Activated CD8-positive, alpha-beta T cell treated with anti-CD3 and anti-CD28 coated beads for 36 hours (primary cell): ENCODE data around the gene METTL6. TPM values are rescaled to one million over a fixed set of nuclear protein-coding genes. Genes with fewer than 3 reads are reported as not detected.
"Not testable (repeated sequence)": the region's sequence is repeated elsewhere in the genome, so short reads cannot be mapped to it uniquely, and the experiment has no call there.

Experiments
- ATAC-seq: fragments of 200-7000 bp; cut with Tn5 transposase; one replicate; pipeline ENCODE4 v1.10.0; 2021; ENCODE audit warnings: mild to moderate bottlenecking, moderate library complexity
- CTCF ChIA-PET: fragments of 350-600 bp; sonication (Branson Sonifier 250); formaldehyde crosslinking; loops from one replicate; lab custom pipeline; 2021; ENCODE audit warnings: antibody characterized with exemption; lab: Charles Lee
- POLR2A ChIA-PET: fragments of 350-600 bp; sonication (Branson Sonifier 250); formaldehyde crosslinking; loops from one replicate; lab custom pipeline; 2021; ENCODE audit warnings: antibody characterized with exemption; lab: Charles Lee
- DNase-seq: peaks from one replicate; pipeline ENCODE4 v3.0.0-alpha.2; 2020
- H3K27ac Mint-ChIP-seq: one replicate; pipeline ENCODE4 v1.8.0; 2021; ENCODE audit warnings: mild to moderate bottlenecking, mixed read lengths
- H3K27me3 Mint-ChIP-seq: one replicate; pipeline ENCODE4 v1.8.0; 2021; ENCODE audit warnings: mixed read lengths
- H3K36me3 Mint-ChIP-seq: one replicate; pipeline ENCODE4 v1.8.0; 2021; ENCODE audit warnings: low read depth, mixed read lengths
- H3K4me1 Mint-ChIP-seq: one replicate; pipeline ENCODE4 v1.8.0; 2021; ENCODE audit warnings: low read depth, mixed read lengths
- H3K4me3 Mint-ChIP-seq: one replicate; pipeline ENCODE4 v1.8.0; 2021; ENCODE audit warnings: mild to moderate bottlenecking, moderate library complexity, mixed read lengths
- H3K9me3 Mint-ChIP-seq: one replicate; pipeline ENCODE4 v1.8.0; 2021; ENCODE audit warnings: mixed read lengths
- intact Hi-C: fragments of 100-400 bp; cut with micrococcal nuclease; formaldehyde crosslinking; loops from one replicate; pipeline ENCODE4 v1.10.0; 2022
- total RNA-seq, 2 experiments: library from RNA; stranded (reverse); gene quantifications; one replicate each; pipeline ENCODE4 v1.2.3, GENCODE V29; 2021
- TF ChIP-seq, protein P1 (sequence below): fragments of 200-600 bp; IDR thresholded peaks from one replicate; pipeline ENCODE4 v1.8.0; 2022; ENCODE audit warnings: antibody characterized with exemption, mild to moderate bottlenecking

Gene METTL6
- total RNA-seq, 2 experiments from 2014 or later: 17.5 to 19.2 TPM

DNA sequence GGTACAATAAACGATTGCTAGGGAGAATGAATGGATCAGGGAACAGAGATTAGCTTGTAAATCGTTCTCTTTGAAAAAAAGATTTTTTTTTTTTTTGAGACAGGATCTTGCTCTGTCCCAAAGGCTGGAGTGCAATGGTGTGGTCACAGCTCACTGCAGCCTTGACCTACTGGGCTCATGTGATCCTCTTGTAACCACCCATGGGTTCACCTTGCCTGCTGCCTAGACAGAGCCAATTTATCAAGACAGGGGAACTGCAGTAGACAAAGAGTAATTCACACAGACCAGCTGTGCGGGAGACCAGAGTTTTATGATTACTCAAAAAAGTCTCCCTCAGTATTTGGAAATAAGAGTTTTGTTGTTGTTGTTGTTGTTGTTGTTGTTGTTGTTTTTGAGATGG, 39.6 kb downstream of the METTL6 start:
- Mint-ChIP-seq H3K27ac (no peak overlapping the region), H3K9me3 (peaks cover 8% of the 10 kb centered on the region), H3K36me3 (no peaks in the 10 kb centered on the region), H3K27me3 (no peaks in the 10 kb centered on the region), H3K4me1 (peaks cover 3% of the 10 kb centered on the region), H3K4me3 (no peak overlapping the region)
- TF ChIP-seq, protein P1, sequence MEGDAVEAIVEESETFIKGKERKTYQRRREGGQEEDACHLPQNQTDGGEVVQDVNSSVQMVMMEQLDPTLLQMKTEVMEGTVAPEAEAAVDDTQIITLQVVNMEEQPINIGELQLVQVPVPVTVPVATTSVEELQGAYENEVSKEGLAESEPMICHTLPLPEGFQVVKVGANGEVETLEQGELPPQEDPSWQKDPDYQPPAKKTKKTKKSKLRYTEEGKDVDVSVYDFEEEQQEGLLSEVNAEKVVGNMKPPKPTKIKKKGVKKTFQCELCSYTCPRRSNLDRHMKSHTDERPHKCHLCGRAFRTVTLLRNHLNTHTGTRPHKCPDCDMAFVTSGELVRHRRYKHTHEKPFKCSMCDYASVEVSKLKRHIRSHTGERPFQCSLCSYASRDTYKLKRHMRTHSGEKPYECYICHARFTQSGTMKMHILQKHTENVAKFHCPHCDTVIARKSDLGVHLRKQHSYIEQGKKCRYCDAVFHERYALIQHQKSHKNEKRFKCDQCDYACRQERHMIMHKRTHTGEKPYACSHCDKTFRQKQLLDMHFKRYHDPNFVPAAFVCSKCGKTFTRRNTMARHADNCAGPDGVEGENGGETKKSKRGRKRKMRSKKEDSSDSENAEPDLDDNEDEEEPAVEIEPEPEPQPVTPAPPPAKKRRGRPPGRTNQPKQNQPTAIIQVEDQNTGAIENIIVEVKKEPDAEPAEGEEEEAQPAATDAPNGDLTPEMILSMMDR: no peak
- ATAC-seq (no peak), DNase-seq (no peak)
- intact Hi-C loops: no loop called here
- ChIA-PET CTCF (interaction anchor here (0.8 to 6.3 kb wide), 4 partner anchors 8 to 120 kb away, joined by 3 to 36 read pairs (median 6); partner anchors contain the start of gene SH3BP5), POLR2A (interaction anchor here (0.7 to 0.9 kb wide), 2 partner anchors 123 to 192 kb away, joined by 3 read pairs; no protein-coding TSS in a partner anchor)

DNA sequence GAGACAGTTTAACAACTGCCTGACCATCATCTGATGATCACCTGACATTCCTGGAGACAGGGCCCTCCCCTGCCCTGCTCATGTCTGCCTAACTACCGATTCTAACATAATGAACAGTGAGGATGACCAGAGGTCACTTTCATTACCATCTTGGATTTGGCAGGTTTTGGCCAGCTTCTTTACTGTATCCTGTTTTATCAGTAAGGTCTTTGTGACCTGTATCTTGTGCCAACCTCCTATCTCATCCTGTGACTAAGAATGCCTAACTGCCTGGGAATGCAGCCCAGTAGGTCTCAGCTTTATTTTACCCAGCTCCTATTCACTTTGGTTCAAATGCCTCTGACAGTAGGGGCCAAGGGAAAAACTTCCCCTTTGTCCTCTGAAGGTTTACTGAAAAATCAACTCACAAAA, 40.2 kb downstream of the METTL6 start:
- DNase-seq: no peak
- H3K4me1 Mint-ChIP-seq: peaks cover 3% of the 10 kb centered on the region

DNA sequence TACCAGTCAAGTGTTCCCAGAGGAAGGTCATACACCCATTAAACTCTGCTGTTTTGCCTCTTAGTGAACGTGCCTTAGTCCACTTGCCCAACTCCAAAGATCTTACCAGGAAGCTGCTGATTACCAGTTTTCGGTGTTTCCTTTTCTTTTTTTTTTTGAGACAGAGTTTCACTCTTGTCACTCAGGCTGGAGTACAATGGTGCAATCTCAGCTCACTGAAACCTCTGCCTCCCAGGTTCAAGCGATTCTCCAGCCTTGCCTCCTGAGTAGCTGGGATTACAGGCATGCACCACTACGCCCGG, 40.7 kb downstream of the METTL6 start:
- CTCF ChIA-PET: interaction anchor here (2.3 to 6.3 kb wide), 2 partner anchors 19 to 119 kb away, joined by 9 to 36 read pairs; no protein-coding TSS in a partner anchor
- H3K9me3 Mint-ChIP-seq, POLR2A ChIA-PET, H3K27ac Mint-ChIP-seq, DNase-seq, ATAC-seq, intact Hi-C loops, H3K27me3 Mint-ChIP-seq, H3K36me3 Mint-ChIP-seq, H3K4me3 Mint-ChIP-seq, H3K4me1 Mint-ChIP-seq: not testable (repeated sequence)

More for the DNA sequence above, 40.2 kb downstream of the METTL6 start:
- ChIA-PET POLR2A (interaction anchor here (0.7 to 0.9 kb wide), 2 partner anchors 123 to 192 kb away, joined by 3 read pairs; no protein-coding TSS in a partner anchor), CTCF (interaction anchor here (0.8 to 6.3 kb wide), 3 partner anchors 18 to 120 kb away, joined by 3 to 36 read pairs (median 9); partner anchors contain the start of gene SH3BP5)
- Mint-ChIP-seq H3K36me3 (no peaks in the 10 kb centered on the region), H3K9me3 (peaks cover 8% of the 10 kb centered on the region), H3K4me3 (no peak overlapping the region), H3K27me3 (no peaks in the 10 kb centered on the region), H3K27ac (no peak overlapping the region)
- TF ChIP-seq, protein P1: no peak
- no peak for ATAC-seq
- intact Hi-C loops: no loop called here

DNA sequence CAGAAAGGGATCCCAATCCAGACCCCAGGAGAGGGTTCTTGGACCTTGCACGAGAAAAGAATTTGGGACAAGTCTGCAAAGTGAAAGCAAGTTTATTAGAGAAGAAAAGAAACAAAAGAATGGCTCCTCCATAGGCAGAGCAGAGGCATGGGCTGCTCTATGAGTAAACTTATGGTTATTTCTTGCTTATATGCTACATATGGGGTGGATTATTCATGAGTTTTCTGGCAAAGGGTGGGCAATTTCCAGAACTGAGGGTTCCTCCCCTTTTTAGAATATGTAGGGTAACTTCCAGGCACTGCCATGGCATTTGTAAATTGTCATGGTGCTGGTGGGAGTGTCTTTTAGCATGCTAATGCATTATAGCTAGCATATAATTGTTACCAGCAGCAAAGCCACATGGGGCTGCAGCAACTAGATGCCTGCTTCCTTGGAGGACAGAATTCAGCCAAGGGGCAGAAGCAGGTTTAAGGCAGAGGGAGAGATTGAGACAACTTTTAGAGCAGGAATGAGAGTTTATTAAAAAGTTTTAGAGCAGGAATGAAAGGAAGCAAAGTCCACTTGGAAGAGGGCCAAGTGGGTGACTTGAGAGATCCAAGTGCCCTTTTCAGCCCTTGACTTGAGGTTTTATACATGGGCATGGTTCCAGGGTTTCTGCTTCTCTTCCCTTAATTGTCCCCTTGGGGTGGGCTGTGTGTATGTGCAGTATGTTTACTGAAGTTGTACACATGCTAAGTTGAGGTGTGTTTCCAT, 41.3 kb downstream of the METTL6 start:
- H3K4me3 Mint-ChIP-seq: no peak overlapping the region
- H3K27ac Mint-ChIP-seq: no peak overlapping the region
- intact Hi-C loops: no loop called here
- CTCF ChIA-PET: interaction anchor here (1.2 to 6.3 kb wide), 3 partner anchors 19 to 119 kb away, joined by 3 to 36 read pairs (median 9); partner anchors contain the start of gene SH3BP5
- H3K9me3 Mint-ChIP-seq: peaks cover 8% of the 10 kb centered on the region
- POLR2A ChIA-PET: no interaction called here
- no peak for DNase-seq
- peaks cover 3% of the 10 kb centered on the region for H3K4me1 Mint-ChIP-seq
- TF ChIP-seq, protein P1: no peak
- no peaks in the 10 kb centered on the region for H3K27me3 Mint-ChIP-seq
- H3K36me3 Mint-ChIP-seq: no peaks in the 10 kb centered on the region
- no peak for ATAC-seq

DNA sequence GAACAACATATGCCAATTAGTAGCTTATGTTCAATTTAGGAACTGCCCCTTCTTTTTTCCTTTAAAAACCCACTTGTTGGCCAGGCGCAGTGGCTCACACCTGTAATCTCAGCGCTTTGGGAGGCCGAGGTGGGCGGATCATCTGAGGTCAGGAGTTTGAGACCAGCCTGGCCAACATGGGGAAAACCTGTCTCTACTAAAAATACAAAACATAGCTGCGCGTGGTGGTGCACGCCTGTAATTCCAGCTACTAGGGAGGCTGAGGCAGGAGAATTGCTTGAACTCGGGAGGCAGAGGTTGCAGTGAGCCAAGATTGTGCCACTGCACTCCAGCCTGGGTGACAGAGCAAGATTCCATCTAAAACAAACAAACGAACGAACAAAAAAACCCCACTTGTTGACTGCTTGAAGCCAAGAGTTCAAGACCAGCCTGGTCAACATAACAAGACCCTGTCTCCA, 42.1 kb downstream of the METTL6 start:
- ATAC-seq, H3K27me3 Mint-ChIP-seq, H3K9me3 Mint-ChIP-seq, intact Hi-C loops, H3K27ac Mint-ChIP-seq, H3K4me1 Mint-ChIP-seq, H3K36me3 Mint-ChIP-seq, DNase-seq, H3K4me3 Mint-ChIP-seq, POLR2A ChIA-PET: not testable (repeated sequence)
- CTCF ChIA-PET: interaction anchor here (0.9 to 6.3 kb wide), 5 partner anchors 13 to 118 kb away, joined by 3 to 36 read pairs (median 3); partner anchors contain the start of gene SH3BP5
